ENCODE results near the gene DNAI7. TPM values are rescaled to one million over a fixed set of nuclear protein-coding genes. Genes with fewer than 3 reads are reported as not detected.

DNAI7 gene, protein sequence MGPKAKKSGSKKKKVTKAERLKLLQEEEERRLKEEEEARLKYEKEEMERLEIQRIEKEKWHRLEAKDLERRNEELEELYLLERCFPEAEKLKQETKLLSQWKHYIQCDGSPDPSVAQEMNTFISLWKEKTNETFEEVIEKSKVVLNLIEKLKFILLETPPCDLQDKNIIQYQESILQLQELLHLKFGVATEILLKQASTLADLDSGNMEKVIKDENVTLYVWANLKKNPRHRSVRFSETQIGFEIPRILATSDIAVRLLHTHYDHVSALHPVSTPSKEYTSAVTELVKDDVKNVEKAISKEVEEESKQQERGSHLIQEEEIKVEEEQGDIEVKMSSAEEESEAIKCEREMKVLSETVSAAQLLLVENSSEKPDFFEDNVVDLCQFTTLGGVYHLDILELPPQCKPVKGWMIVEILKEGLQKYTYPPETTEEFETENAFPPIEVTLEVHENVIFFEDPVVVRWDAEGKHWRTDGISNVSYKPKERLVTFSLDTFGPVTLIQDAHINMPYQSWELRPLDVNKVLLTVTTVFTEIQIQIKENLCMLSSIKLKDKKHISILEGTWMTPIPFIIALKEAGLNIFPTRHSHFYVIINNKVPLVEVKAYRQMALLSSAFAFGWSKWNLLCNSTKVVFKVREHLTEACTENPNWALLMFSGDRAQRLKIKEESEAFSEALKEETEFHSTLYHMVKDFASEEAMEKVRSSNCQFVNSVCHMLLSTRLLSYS
- total RNA-seq (2022; extraction: Qiagen RNA extraction), result 0.13 to 0.91 TPM (median 0.18 TPM) in 5 replicates

DNA sequence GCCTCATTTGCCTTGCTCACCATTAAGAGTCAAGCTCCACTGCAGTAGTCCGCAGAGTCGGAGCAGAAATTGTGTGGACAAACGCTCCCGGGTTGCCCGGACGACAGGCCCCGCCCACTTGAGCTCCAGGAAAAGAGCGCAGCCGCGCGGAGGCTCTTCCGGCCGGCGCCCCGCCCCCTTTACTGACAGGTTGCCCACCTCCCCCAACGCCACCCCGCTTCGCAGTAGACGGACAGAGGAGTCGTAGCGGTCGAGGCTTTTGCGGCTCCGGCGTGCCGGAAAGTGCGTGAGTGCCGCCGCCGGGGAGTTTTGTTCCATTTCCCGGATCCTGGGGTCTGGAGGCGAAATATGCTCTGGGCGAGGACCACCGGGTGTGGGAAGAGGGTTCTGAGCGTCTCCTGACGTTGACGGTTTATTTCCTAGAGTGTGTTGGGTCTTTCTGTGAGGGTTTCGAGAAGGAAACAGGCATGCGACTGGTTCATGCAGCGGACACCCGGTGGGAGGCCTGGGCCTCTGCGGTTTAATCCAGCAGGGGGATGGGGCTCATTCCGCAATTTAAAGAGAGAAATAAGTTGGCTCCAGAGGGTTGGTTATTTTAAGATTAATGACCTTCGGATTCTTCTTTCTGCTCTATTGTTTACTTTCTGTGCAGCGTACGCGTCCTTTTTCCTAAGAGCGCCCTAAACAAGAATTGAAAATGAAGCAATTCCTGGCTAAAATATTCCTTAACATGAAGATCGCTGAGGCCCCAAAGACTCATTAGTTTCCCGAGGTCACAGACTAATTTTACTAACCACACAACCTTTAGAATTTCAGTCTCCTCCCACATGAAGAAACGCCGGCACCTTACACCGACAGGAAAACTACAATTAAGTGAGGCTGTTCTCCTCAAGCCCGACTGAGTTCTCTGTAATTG, at the start of gene DNAI7, which contains the start of gene ETFRF1:
Gene DNAI7, minus strand, starts transcription at position 105 of the 916 bp plus-strand sequence. Its CDS starts 82 bp downstream, at position 23.
Gene ETFRF1, plus strand, starts transcription at position 182 of the 916 bp plus-strand sequence. CDS start 8,720 bp downstream, outside the sequence.

Other genes starting within 250 kb of the DNAI7 start
- gene BCAT1, start 246.1 kb downstream of the DNAI7 start, total RNA-seq (2022; extraction: Qiagen RNA extraction), result 8.8 to 11.7 TPM (median 9.4 TPM) in 5 replicates
- gene ETFRF1, start 77 bp upstream of the DNAI7 start, total RNA-seq (2022; extraction: Qiagen RNA extraction), result 8.5 to 12.0 TPM (median 9.2 TPM) in 5 replicates
- 10.5 to 17.4 TPM (median 13.8 TPM) in 5 replicates for gene KRAS, start 55.8 kb upstream of the DNAI7 start, total RNA-seq (2022; extraction: Qiagen RNA extraction)